Measurements from ENCODE around the gene ABCA9. TPM values are rescaled to one million over a fixed set of nuclear protein-coding genes. Genes with fewer than 3 reads are reported as not detected.

ABCA9 gene
- total RNA-seq, 2 donors from 2014 or later: 8.8 to 30.7 TPM

DNA sequence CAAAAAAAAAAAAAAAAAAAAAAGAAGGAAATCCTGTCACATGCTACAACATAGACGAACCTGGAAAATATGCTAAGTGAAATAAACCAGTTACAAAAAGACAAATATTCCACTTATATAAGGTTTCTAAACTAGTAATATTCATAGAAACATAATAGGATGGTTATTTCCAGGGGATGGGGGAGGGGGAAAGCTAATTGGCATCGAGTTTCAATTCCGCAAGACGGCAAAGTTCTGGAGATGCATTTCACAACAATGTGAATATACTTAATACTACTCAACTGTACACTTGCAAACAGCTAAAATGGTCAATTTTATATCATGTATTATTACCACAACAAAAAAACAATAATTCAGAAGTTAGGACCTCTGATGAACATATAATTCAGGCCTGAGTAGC, 37.9 kb upstream of the ABCA9 start:
- TF ChIP-seq POLR2A (IDR thresholded peaks at IDR 0.05): no peak
- TF ChIP-seq, protein P1, sequence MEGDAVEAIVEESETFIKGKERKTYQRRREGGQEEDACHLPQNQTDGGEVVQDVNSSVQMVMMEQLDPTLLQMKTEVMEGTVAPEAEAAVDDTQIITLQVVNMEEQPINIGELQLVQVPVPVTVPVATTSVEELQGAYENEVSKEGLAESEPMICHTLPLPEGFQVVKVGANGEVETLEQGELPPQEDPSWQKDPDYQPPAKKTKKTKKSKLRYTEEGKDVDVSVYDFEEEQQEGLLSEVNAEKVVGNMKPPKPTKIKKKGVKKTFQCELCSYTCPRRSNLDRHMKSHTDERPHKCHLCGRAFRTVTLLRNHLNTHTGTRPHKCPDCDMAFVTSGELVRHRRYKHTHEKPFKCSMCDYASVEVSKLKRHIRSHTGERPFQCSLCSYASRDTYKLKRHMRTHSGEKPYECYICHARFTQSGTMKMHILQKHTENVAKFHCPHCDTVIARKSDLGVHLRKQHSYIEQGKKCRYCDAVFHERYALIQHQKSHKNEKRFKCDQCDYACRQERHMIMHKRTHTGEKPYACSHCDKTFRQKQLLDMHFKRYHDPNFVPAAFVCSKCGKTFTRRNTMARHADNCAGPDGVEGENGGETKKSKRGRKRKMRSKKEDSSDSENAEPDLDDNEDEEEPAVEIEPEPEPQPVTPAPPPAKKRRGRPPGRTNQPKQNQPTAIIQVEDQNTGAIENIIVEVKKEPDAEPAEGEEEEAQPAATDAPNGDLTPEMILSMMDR (IDR thresholded peaks at IDR 0.05): no peak
- Histone ChIP-seq H3K27ac (no peak overlapping the region), H3K4me3 (no peak overlapping the region), H3K4me1 (no peaks in the 10 kb centered on the region), H3K27me3 (no peaks in the 10 kb centered on the region), H3K9me3 (no peaks in the 10 kb centered on the region), H3K36me3 (replicated peaks in 1 of 2; ENCODE audit: insufficient read depth in 1 of 2, low read depth in 2 of 2) (no peaks in the 10 kb centered on the region)
- WGBS, 2 donors: 75 to 90% methylated on average over 4 of the region's 4 CpGs
- no peak for ATAC-seq
- no peak for DNase-seq
- intact Hi-C loops (cut with DNase I): no loop called here

DNA sequence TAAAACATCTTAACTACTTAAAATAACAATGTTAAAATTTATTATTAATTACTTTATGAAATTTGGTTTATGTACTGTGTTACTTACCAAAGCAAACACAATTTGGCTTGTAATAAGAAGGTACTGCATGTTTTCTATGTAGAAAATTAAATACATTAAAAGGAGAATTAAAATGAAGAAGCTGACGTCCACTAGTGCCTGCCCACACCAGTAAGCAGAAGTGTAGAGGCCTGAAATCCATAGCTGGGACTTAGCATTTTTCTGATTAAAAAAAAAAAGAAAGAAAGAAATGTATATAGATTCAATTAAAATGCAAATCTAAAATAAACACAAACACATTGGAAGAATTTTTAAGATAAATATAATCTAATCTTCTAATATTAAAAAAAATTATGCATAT, 35.8 kb upstream of the ABCA9 start:
- Histone ChIP-seq H3K27me3 (no peaks in the 10 kb centered on the region), H3K9me3 (no peaks in the 10 kb centered on the region), H3K4me1 (peaks cover 9% of the 10 kb centered on the region), H3K27ac (no peak overlapping the region), H3K4me3 (no peak overlapping the region), H3K36me3 (replicated peaks in 1 of 2; ENCODE audit: insufficient read depth in 1 of 2, low read depth in 2 of 2) (no peaks in the 10 kb centered on the region)
- DNase-seq (no peak), ATAC-seq (no peak)
- TF ChIP-seq, protein P1 (IDR thresholded peaks at IDR 0.05): no peak
- TF ChIP-seq POLR2A (IDR thresholded peaks at IDR 0.05): no peak
- 73 to 82% methylated on average over 1 of the region's 1 CpG for WGBS, 2 donors
- intact Hi-C loops (cut with DNase I): no loop called here

DNA sequence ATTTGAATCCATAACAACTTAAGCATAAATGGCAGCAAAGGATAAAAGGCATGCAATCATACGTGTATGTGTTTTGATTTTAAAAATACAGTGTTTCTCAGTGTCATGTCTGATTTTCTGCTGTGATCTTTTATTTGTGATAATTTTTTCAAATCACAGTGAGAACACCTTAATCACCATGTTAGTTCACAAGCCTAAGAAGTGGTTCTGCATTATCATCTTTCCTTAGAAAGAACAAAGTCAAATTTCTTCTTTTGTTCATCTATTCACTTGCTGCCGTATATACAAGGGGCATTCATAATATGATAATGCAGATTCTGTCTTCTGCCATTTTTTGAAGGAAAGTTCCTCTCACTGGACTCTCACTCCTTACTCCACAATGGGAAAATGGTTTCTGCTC, 33.3 kb upstream of the ABCA9 start:
- no peaks in the 10 kb centered on the region for H3K27me3 ChIP-seq
- no peak for ATAC-seq
- 71 to 80% methylated on average over 2 of the region's 2 CpGs for WGBS, 2 donors
- peaks cover 9% of the 10 kb centered on the region for H3K4me1 ChIP-seq
- intact Hi-C loops (cut with DNase I): no loop called here
- no peak for DNase-seq
- TF ChIP-seq, protein P1 (IDR thresholded peaks at IDR 0.05): no peak
- no peak for TF ChIP-seq POLR2A (IDR thresholded peaks at IDR 0.05)
- H3K27ac ChIP-seq: peak overlapping the region in 1 of 4 donors; percentile 67
- no peak overlapping the region for H3K4me3 ChIP-seq
- no peaks in the 10 kb centered on the region for H3K36me3 ChIP-seq (replicated peaks in 1 of 2; ENCODE audit: insufficient read depth in 1 of 2, low read depth in 2 of 2)
- H3K9me3 ChIP-seq: no peaks in the 10 kb centered on the region

DNA sequence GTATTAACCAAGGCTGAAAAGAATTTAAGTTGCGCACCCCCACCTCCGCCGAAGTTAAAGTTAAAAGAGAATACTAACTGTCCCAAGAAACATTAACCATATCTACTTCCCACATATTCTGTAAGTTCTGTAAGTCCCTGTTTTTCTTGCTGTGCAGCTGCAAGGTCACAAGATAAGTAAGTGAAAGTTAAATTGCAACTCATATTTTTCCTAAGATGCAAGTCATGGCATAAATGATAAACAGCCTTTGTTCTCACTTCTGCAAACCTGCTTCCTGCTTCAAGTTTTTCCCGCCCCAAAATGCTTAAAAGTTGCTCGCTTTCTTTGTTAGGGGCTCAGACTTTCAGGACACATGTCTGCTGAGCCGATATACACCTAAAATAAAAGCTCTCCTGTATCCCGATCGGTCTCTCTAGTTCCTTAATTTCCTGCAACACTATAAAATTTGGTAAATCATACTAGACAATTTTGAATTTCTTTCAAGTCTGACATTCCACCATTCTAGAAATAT, 32.6 kb upstream of the ABCA9 start:
- Histone ChIP-seq H3K9me3 (no peaks in the 10 kb centered on the region), H3K4me1 (peaks cover 9% of the 10 kb centered on the region), H3K27ac (peak overlapping the region in 3 of 4 donors; percentile 39 to 67 (median 43)), H3K36me3 (replicated peaks in 1 of 2; ENCODE audit: insufficient read depth in 1 of 2, low read depth in 2 of 2) (no peaks in the 10 kb centered on the region), H3K4me3 (no peak overlapping the region), H3K27me3 (no peaks in the 10 kb centered on the region)
- TF ChIP-seq POLR2A (IDR thresholded peaks at IDR 0.05): no peak
- TF ChIP-seq, protein P1 (IDR thresholded peaks at IDR 0.05): no peak
- intact Hi-C loops (cut with DNase I): no loop called here
- 7 to 10% methylated on average over 8 of the region's 8 CpGs for WGBS, 2 donors
- ATAC-seq: peak; percentile 86
- peak in 3 of 4 donors; percentile 16 to 50 (median 47) for DNase-seq

DNA sequence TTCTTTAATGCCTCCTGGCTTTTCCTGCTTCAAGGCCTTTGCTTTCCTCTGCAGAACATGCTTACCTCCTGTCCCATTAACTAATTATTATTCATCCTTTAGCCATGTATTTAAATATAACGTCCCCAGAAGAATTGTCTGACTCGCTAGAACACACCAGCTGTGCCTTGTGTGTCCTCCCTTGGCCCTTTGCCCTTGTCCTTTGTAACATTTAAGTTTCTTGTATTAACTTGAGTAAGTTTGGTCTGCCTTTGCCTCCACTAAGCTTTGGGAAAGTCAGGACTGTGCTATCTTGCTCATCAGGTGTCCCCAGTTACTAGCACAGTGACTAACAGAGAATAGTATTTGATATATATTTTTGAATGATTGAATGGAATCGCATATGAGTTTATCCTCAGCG, 29.6 kb upstream of the ABCA9 start:
- Histone ChIP-seq H3K27me3 (no peaks in the 10 kb centered on the region), H3K4me3 (no peak overlapping the region), H3K36me3 (replicated peaks in 1 of 2; ENCODE audit: insufficient read depth in 1 of 2, low read depth in 2 of 2) (no peaks in the 10 kb centered on the region), H3K27ac (no peak overlapping the region), H3K4me1 (peaks cover 9% of the 10 kb centered on the region), H3K9me3 (no peaks in the 10 kb centered on the region)
- DNase-seq: no peak
- intact Hi-C loops (cut with DNase I): no loop called here
- WGBS, 2 donors: 84 to 86% methylated on average over 4 of the region's 4 CpGs
- ATAC-seq: no peak
- TF ChIP-seq, protein P1 (IDR thresholded peaks at IDR 0.05): no peak
- TF ChIP-seq POLR2A (IDR thresholded peaks at IDR 0.05): no peak

Data from body of pancreas (tissue), 4 donors.